SHP77 treated with DMSO at 0.1 percent for 48 hours (cell line): ENCODE data around the gene UBASH3B.

Experiments
- DNase-seq: peaks from one replicate; lab custom pipeline; 2025; lab: John Stamatoyannopoulos, UW

UBASH3B gene

GRCh38 chr11:122785031-122785541 lies 129.6 kb downstream of the UBASH3B start:
- no peak for DNase-seq

- no peak for DNase-seq
Observed at GRCh38 chr11:122786896-122787295, 131.4 kb downstream of the UBASH3B start.

DNA sequence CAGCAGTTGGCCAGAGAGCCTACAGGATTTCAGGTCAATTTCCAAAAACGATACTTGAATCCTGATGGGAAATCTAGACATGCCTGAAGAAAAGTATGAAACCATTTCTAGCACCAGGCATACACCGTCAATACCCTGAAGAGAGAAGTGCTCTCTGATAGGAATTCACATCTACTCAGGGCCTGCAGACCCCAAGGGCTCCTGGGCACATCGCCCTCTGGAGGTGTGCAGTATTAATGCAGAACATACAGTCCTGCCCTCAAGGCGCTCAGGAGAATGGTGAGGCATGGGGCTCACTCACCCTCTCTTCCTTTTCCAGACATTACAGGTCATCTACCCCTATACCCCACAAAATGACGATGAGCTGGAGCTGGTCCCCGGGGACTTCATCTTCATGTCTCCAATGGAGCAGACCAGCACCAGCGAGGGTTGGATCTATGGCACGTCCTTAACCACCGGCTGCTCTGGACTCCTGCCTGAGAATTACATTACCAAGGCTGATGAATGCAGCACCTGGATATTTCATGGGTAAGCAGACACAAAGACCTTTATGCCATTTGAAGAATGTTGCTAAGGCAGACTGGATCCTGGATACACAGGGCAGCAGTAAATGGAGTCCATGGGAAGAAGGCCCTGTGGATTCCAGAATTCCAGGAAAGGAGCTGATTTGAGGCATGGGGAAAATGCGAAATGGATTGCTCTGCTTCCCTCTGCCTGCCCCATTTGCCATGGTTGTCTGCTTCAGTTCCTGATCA lies 133.4 kb downstream of the UBASH3B start:
- no peak for DNase-seq

GRCh38 chr11:122789907-122790306 lies 134.4 kb downstream of the UBASH3B start:
- DNase-seq, result no peak

DNA sequence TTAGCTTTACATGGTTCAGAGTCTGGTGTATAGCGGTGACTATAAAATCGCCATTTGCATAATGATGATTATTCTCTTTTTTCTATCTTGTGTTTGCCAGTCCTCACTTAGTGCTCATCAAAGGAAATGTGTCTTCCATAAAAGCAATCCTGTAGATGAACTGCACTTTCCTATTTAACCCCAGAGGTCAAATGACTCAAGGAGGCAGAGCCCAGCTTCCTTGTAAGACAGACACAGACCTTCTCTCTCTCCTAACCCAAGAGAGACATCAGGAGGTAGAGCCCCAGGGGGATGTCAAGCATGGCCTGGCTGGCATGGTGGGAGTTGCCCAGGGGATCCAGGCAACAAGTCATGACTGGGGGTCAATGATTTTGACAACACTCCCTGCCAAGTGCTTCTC lies 135.9 kb downstream of the UBASH3B start:
- no peak for DNase-seq

DNA sequence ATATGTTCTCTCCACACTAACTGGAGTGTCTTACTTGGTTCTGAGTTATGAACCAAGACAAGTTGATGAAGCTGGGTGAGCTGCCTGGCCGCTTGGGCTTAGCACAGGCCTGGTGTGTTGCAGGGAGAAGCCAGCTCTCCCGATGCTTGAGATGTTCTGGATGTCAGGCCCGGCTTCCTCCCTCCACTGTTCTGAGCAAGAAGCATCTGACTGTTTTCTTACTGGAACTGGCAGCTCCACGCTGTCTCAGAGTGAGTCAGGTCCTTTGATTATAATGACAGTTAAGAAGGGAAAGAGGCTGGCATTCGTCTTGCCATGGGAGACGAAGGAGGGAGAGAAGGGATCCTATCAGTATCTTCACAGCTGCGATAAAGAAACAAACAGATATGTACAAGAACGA lies 136.3 kb downstream of the UBASH3B start:
- no peak for DNase-seq

GRCh38 chr11:122793515-122793914 lies 138.0 kb downstream of the UBASH3B start:
- no peak for DNase-seq

- DNase-seq, result no peak
Observed at GRCh38 chr11:122795307-122795706, 139.8 kb downstream of the UBASH3B start.

GRCh38 chr11:122796128-122796717 lies 140.7 kb downstream of the UBASH3B start:
- no peak for DNase-seq

DNA sequence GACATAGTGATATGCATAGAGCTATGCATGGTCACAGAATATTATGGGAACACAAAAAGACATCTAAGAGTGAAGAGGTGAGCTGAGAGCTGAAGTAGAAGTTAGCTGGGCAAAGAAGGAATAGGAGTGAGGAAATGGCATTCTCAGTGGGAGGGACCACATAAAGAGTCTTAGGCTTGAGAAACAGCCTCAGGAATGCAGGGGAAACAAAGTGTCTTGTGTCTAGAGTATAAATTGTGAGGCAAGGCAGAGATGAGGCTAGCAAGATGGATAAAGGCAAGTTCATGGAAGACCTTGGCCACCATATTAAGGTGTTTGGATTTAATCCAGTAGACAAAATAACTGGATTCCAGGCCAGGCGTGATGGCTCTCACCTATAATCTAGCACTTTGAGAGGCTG lies 142.1 kb downstream of the UBASH3B start:
- no peak for DNase-seq

DNA sequence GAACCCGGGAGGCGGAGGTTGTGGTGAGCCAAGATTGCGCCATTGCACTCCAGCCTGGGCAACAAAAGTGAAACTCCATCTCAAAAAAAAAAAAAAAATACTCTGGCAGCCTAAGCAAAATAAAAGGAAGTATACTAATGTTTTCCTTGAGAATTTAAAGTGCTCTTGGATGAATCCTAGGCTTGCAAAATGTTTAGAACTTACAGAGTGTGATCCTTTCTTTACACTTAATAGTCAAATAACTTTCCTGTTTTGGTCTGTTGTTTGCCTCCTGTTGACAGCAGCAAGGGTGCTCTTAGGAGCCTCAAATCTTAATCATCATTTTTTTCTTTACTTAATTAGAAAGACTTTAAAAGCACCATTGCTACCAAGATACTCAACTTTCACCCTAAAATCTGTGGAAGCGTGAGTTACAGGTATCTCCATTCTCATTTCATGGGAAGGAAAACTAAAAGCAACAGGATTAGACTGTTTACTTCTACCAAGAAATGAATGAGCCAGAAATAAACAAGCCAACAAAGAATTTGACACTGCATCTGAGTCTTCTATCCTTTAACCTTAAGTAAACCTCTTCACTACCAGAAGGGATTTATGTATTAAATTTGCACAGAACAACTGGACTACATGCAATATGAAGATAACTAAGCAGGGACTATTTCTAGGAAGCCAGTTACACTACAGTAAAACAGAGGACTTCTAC lies 144.0 kb downstream of the UBASH3B start:
- DNase-seq, result no peak

GRCh38 chr11:122802876-122803275 lies 147.4 kb downstream of the UBASH3B start:
- DNase-seq, result no peak

DNA sequence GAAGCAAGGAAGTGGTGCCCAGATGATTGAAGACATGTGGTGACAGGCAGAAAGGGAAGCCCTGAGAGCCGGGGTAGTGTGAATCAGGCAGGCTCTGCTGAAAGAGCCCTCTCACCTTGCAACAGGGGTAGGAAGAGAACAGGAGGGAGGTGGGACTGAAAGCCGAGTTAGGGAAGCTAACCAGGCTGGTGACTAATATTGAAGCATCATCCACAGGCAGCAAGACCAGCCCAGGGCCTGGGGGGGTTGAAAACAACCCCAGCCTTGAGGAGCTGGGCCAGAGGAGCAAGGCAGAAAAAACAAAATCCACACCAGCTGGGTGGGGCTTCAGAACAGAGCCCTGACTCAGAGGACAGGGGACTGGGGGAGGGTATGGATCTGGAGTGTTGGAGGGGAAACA lies 147.8 kb downstream of the UBASH3B start:
- no peak for DNase-seq

- DNase-seq, result no peak
Observed at GRCh38 chr11:122803716-122804115, 148.2 kb downstream of the UBASH3B start.

DNA sequence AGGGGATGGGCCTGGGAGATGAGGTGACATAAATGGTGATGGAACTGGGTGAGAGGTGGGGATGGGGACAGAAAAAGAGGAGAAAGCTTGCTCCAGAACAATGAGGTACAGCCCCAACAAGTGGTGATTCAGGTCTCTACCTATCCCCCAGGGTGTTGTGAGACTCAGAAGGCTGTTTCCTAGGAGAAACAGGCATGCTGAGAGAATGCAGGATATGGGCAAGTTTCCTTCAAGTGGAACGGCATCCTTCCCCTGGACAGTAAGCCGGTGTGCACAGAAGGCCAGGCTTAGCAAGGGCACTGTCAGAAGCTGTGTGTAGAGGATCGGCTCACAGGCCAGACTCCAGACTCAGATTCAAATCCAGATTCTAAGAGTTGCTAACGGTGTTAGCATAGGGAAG lies 148.6 kb downstream of the UBASH3B start:
- DNase-seq, result no peak

- no peak for DNase-seq
Observed at GRCh38 chr11:122804796-122805195, 149.3 kb downstream of the UBASH3B start.

GRCh38 chr11:122807731-122808477 lies 152.4 kb downstream of the UBASH3B start:
- no peak for DNase-seq

DNA sequence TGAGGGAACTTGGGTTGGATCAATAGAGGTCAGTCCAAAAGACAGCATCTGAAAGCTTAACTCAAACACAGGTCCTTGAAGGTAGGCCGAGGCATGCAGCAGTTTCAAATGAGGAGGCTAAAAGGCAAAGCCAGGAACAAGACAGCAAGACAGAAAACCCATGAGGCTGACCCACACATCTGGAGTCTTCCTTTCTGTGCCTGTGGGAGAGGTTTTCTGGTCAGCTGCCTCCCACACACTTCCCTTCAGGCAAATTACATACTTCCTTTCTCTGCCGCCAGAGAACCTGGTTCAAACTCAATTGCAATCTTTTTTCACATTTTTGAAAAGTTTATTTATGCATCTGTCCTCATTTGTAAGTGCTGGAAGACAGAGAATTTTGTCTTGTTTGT lies 153.0 kb downstream of the UBASH3B start:
- no peak for DNase-seq

- no peak for DNase-seq
Observed at GRCh38 chr11:122809866-122810265, 154.3 kb downstream of the UBASH3B start.

DNA sequence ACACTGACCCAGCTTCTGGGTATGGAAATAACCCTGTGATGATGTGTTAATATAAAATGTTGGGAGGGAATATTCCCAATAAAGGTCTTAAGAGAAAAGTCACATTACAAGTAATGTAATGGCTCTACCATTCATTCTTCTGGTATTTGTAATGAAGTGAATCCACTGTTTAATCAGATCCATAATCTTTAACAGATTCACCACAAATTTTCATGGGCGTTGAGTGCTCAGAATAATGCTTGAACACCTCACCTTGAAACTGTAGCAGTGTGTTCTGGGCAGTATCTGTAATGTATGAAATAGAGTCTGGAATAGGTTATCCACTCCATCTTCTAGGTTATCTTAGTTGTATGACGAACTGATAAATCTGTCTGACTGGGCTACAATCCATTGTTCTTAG lies 156.2 kb downstream of the UBASH3B start:
- no peak for DNase-seq

DNA sequence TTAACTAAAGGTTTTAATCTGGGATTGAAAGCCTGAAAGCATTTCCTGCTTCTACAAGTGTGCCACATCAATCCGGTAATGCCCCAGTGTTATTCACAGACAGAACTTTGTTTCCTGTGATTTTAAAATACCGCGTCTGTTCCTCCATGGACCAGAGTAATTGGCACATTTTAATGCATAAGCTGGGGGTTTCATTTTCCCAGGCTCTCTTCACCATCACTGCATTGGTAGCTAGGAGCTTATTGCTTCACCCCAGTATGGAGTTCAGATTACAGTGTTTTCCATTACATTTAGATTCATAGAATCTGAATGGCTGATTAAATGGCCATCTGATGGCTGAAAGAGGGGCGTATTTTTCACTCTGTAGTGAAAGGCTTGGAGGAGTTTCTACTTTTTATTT lies 157.1 kb downstream of the UBASH3B start:
- DNase-seq, result no peak

- no peak for DNase-seq
Observed at GRCh38 chr11:122813176-122813893, 157.8 kb downstream of the UBASH3B start.
